ENCODE measurements around the gene NEK8. TPM values are rescaled to one million over a fixed set of nuclear protein-coding genes. Genes with fewer than 3 reads are reported as not detected.
A peak's percentile ranks its signal among the peaks of the same experiment; 100 is the strongest.

The NEK8 gene
- total and polyA plus RNA-seq, 12 donors, result 0.38 to 2.8 (median 1.1) TPM

DNA sequence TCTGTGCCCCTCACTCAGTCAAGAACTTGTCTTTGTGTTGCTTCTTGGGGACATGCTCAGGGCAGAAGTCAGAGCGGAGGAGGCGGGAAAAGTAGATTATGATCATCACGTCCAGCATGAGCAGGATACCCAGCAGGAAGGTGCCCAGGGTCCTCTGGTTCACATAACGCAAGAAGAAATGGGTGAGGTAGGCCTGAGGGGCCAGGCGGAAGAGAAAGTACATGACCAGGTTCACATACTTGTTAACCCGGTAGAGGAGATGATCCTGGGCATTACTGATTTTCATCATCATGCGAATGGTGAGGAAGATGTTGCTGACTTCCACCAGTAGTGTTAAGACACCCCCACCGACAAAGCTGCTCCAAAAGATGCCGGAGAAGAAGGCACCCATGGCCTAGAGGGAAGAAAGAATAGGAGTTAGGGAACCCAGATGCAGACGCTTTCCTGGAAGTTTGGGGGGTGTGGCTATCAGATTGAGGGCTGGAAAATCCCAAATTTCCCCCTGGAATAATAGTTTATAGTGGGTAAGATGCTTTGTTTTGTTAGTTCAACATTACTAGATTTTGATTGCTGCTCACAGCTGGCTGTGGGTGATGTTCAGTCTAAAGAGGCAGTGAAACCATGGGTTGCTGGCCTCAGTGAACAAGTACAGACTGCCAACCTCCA is 4.0 kb upstream of the NEK8 start:
- ATAC-seq (no peak), DNase-seq (no peak)
- Histone ChIP-seq H3K36me3 (peaks cover 0 to 47% (median 34%) of the 10 kb centered on the region in 9 donors), H3K4me1 (peaks cover 27 to 77% (median 51%) of the 10 kb centered on the region in 9 donors), H3K27ac (peak overlapping the region in 2 of 10 donors; percentile 75 to 95), H3K9me3 (no peaks in the 10 kb centered on the region), H3K27me3 (no peaks in the 10 kb centered on the region), H3K4me3 (peak overlapping the region in 1 of 10 donors; percentile 83)
- WGBS, 2 donors, result 81 to 86% methylated on average over 10 of the region's 10 CpGs
- TF ChIP-seq, protein P1, sequence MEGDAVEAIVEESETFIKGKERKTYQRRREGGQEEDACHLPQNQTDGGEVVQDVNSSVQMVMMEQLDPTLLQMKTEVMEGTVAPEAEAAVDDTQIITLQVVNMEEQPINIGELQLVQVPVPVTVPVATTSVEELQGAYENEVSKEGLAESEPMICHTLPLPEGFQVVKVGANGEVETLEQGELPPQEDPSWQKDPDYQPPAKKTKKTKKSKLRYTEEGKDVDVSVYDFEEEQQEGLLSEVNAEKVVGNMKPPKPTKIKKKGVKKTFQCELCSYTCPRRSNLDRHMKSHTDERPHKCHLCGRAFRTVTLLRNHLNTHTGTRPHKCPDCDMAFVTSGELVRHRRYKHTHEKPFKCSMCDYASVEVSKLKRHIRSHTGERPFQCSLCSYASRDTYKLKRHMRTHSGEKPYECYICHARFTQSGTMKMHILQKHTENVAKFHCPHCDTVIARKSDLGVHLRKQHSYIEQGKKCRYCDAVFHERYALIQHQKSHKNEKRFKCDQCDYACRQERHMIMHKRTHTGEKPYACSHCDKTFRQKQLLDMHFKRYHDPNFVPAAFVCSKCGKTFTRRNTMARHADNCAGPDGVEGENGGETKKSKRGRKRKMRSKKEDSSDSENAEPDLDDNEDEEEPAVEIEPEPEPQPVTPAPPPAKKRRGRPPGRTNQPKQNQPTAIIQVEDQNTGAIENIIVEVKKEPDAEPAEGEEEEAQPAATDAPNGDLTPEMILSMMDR (IDR thresholded peaks at IDR 0.05), result no peak
- intact Hi-C loops (cut with DNase I), result loop anchor here in 6 of 10 donors (5.0 to 10.0 kb wide), 5 partner anchors 38 to 390 kb away; partner anchors contain the start of genes PHF12 (in 4 of the 6) and DHRS13 (in 1 of the 6)

DNA sequence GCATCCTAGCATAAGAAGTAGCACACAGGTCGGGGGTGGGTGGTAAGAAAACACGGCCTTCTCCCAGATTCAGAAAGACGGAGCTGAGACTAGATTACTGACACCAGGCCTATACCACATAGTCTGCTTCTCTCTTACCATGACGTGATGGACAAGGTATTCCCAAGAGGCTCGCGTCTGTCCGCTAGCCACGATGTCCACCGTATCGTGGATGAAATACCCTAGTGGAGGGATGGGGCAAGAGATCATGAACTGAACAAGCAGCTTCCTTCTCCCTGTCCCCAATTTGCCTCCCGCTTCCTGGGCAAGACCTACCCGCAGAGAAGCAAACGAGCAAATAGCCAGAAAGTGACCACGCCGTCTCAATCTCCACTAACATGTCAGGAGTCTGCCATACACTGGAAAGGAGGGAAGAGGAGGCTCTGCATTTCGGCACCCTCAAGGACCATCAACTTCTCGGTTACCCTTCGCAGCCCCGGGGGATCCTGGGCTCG is 3.4 kb upstream of the NEK8 start:
- Histone ChIP-seq H3K9me3 (no peaks in the 10 kb centered on the region), H3K4me3 (peak overlapping the region in 9 of 10 donors; percentile 50 to 89 (median 79)), H3K27me3 (no peaks in the 10 kb centered on the region), H3K27ac (peak overlapping the region in 7 of 10 donors; percentile 5 to 98 (median 69)), H3K36me3 (peaks cover 0 to 47% (median 34%) of the 10 kb centered on the region in 9 donors), H3K4me1 (peaks cover 27 to 78% (median 51%) of the 10 kb centered on the region in 9 donors)
- DNase-seq (no peak), ATAC-seq (no peak)
- 32 to 37% methylated on average over 20 of the region's 20 CpGs for WGBS, 2 donors
- intact Hi-C loops (cut with DNase I), result loop anchor here in 6 of 10 donors (5.0 to 10.0 kb wide), 5 partner anchors 37 to 390 kb away; partner anchors contain the start of genes PHF12 (in 4 of the 6) and DHRS13 (in 1 of the 6)
- TF ChIP-seq, protein P1 (IDR thresholded peaks at IDR 0.05), result no peak

DNA sequence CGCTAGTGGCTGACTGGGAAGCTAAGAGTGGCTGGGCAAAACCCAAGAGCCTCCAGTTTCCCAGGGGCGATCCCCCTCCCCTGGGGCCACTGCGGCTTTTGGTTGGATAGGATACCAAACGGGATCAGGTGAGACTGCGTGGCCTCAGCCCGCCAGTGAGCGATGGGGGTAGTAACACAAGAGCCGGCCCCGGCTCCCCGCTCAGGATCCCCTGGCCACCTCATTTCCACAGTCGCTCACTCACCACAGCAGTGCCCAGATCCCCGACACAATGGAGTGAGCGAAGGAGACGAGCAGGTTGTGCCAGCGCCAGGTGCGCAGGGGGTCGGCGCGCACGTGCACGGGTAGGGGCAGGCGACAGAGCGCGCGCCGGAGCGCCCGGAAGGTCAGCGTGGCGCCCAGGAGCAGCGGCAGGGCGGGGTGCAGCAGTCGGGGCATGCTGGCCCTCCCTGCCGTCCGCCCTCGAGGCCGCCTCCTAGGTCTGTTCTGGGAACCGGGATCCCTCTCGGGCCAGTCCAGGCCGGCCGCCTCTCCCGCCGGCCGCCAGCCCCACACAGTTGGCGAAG is 2.8 kb upstream of the NEK8 start:
- Histone ChIP-seq H3K4me1 (peaks cover 26 to 73% (median 46%) of the 10 kb centered on the region in 9 donors), H3K27me3 (no peaks in the 10 kb centered on the region), H3K27ac (peak overlapping the region in 8 of 10 donors; percentile 5 to 98 (median 69)), H3K36me3 (peaks cover 0 to 46% (median 34%) of the 10 kb centered on the region in 9 donors), H3K4me3 (peak overlapping the region; percentile 19 to 89 (median 78)), H3K9me3 (no peaks in the 10 kb centered on the region)
- 1 to 2% methylated on average over 45 of the region's 45 CpGs for WGBS, 2 donors
- DNase-seq, result peak; percentile 39 to 70
- intact Hi-C loops (cut with DNase I), result loop anchor here in 7 of 10 donors (1.0 to 10.0 kb wide), 6 partner anchors 25 to 389 kb away; partner anchors contain the start of genes PHF12 (in 4 of the 7) and DHRS13 (in 1 of the 7)
- peak in 4 of 8 donors; percentile 1 to 30 (median 12) for ATAC-seq
- TF ChIP-seq, protein P1 (IDR thresholded peaks at IDR 0.05), result no peak

DNA sequence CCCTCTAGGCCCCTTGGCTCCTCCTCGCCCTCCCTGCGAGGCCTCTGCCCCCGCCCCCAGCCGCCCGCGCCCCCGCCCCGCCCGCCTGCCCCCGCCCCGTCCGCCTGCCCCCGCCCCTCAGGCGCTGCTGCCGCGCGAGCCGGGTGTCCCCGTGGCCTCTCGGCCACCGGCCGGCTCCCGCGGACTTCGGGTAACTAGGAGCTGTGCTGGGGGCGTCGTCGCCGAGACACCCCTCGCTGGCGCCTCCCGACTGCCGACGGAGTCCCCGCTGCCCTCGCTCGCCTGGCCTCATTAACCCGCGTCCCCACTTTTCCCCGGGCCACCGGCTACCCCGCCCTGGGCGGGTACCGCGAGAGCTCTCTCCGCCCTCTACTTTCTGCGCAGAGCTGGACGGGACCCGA is 2.4 kb upstream of the NEK8 start, which contains the start of gene TLCD1:
Gene TLCD1 (minus strand): TSS at position 8 of the 401 bp plus-strand sequence. CDS start 136 bp downstream, outside the sequence.
- H3K4me1 ChIP-seq, result peaks cover 21 to 68% (median 41%) of the 10 kb centered on the region in 9 donors
- peak within 1 kb of the TSS; percentile 50 to 89 (median 78) for H3K4me3 ChIP-seq
- H3K27me3 ChIP-seq, result no peaks in the 10 kb centered on the region
- 0 to 1% methylated on average over 16 to 49 of the region's 49 CpGs for WGBS, 2 donors
- TF ChIP-seq, protein P1 (IDR thresholded peaks at IDR 0.05), result no peak
- H3K9me3 ChIP-seq, result no peaks in the 10 kb centered on the region
- peak; percentile 44 to 74 for DNase-seq
- ATAC-seq, result peak; percentile 27 to 49 (median 42)
- intact Hi-C loops (cut with DNase I), result loop anchor here in 7 of 10 donors (1.0 to 10.0 kb wide), 6 partner anchors 24 to 389 kb away; partner anchors contain the start of genes PHF12 (in 4 of the 7) and DHRS13 (in 1 of the 7)
- H3K36me3 ChIP-seq, result peaks cover 0 to 41% (median 34%) of the 10 kb centered on the region in 9 donors
- peak within 1 kb of the TSS in 9 of 10 donors; percentile 5 to 98 (median 90) for H3K27ac ChIP-seq
